Lower leg skin (tissue), 4 donors: ENCODE data around the gene MEIS2. TPM values are rescaled to one million over a fixed set of nuclear protein-coding genes. Genes with fewer than 3 reads are reported as not detected.

Experiments
- DNase-seq, 2 donors: peaks; one replicate each; pipeline ENCODE4 v3.0.0-alpha.2; 2019; ENCODE audit warnings: low spot score in 2 of 2
- H3K4me3 ChIP-seq: fragments of 200-600 bp; sonication (generic); 2 replicates; pipeline ENCODE4 v1.5.1; 2017; ENCODE audit warnings: mild to moderate bottlenecking, low read depth; ENCODE audit not compliant: poor library complexity, severe bottlenecking
- POLR2A ChIP-seq, 2 donors: fragments of 450-650 bp; IDR thresholded peaks; one replicate each; pipeline ENCODE4 v1.6.1; 2016 to 2017; ENCODE audit warnings: antibody characterized with exemption in 2 of 2, mild to moderate bottlenecking in 1 of 2, moderate library complexity in 1 of 2
- WGBS, 2 donors: methylation state at CpG; one replicate each; pipeline ENCODE4 v1.1.5; 2018; 5-methylcytosine and 5-hydroxymethylcytosine counted together
- intact Hi-C: fragments of 100-400 bp; cut with DNase I; formaldehyde crosslinking; loops from one replicate; pipeline ENCODE4 v1.15.0; 2023; ENCODE audit warnings: low total_unique reads
- total RNA-seq, 4 donors: library from RNA; depleted of rRNA; stranded (reverse); fragments of >200 nt; gene quantifications; one replicate each; pipeline ENCODE4 v1.1.0, GENCODE V29; 2016
- TF ChIP-seq, protein P1 (sequence below), 3 donors: fragments of 450-650 bp; IDR thresholded peaks; one replicate each; pipeline ENCODE4 v1.5.1; 2016; ENCODE audit warnings: antibody characterized with exemption in 3 of 3, mild to moderate bottlenecking in 3 of 3, moderate library complexity in 2 of 3

Gene MEIS2
- total RNA-seq, 4 donors from 2014 or later = 12.9 to 18.5 (median 15.8) TPM

DNA sequence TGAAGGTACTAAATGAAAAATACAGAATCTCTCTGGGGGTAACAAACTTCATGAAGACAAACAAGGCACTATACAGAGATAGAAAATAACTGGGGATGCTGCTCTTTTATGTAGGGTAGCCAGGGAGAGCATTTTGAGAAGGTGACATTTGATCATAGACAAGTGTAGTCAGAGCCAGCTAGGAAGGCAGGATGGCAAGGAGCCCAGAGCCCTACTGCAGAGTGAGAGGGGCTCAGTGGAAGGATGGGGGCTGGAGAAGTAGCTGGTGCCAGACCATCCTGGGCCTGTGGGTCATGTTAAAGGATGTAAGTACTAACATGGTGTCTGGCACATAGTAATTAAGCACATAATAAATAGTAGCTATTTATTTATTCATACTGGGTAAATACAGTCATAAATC is 133.6 kb downstream of the MEIS2 start:
- TF ChIP-seq, protein P1, sequence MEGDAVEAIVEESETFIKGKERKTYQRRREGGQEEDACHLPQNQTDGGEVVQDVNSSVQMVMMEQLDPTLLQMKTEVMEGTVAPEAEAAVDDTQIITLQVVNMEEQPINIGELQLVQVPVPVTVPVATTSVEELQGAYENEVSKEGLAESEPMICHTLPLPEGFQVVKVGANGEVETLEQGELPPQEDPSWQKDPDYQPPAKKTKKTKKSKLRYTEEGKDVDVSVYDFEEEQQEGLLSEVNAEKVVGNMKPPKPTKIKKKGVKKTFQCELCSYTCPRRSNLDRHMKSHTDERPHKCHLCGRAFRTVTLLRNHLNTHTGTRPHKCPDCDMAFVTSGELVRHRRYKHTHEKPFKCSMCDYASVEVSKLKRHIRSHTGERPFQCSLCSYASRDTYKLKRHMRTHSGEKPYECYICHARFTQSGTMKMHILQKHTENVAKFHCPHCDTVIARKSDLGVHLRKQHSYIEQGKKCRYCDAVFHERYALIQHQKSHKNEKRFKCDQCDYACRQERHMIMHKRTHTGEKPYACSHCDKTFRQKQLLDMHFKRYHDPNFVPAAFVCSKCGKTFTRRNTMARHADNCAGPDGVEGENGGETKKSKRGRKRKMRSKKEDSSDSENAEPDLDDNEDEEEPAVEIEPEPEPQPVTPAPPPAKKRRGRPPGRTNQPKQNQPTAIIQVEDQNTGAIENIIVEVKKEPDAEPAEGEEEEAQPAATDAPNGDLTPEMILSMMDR (IDR thresholded peaks at IDR 0.05) = no peak
- no peak for TF ChIP-seq POLR2A (IDR thresholded peaks at IDR 0.05)
- DNase-seq = no peak
- H3K4me3 ChIP-seq = no peak overlapping the region
- intact Hi-C loops = no loop called here

DNA sequence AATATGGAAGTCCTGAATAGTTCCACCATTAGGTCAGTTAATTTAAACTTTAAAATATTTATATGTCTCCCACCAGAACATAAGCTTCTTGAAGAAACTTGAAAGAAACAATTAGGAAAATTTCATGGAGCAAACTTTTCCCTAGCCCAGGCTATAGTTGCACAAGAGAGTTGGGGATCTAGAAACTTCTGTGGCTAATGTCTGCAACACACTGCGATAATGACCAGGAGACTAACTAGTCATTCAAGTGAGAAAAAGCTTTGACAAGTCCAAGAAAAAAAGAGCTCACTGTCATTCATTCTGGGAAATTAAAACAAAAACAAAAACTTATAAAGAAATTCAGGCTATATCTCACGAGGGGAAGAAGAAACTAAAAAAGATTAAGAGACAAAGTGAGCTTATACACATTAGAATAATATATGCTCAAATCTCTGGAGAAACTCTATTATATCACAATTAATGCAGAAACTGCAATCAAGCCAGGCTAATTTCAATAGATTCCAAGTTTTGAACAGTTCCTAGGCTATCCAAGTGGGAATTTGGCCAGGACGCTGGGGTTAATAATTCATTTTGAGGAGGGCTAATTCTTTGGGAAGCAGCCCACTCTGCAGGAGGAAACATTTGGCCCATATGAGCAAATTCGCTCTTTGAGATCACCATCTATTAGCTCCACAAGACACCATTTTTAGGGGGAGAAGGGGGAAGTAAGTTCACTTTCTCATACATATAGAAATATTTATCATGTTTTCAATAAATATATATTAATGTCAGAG is 134.6 kb downstream of the MEIS2 start:
- TF ChIP-seq, protein P1 (IDR thresholded peaks at IDR 0.05) = no peak
- no peak for TF ChIP-seq POLR2A (IDR thresholded peaks at IDR 0.05)
- WGBS, 2 donors = 74 to 77% methylated on average over 4 of the region's 4 CpGs
- DNase-seq = no peak
- intact Hi-C loops = no loop called here
- no peak overlapping the region for H3K4me3 ChIP-seq

DNA sequence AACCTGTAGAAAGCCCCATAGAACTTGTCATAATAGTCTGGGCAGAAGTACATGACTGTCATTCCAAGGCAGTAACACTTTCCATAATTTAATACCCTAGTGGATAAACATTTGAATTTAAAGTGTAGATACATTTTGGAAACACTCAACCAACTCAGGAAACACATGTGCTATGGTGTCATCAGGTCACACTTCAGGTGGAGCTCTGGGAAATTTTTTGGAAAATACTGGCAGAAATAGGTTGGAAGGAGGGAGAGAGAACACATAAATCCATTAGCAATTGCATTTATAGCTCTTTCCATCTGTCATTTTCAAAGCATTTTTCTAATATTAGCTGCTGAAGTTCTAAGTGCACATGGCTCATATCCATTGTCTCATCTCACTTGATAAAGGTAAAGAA is 135.7 kb downstream of the MEIS2 start:
- intact Hi-C loops = no loop called here
- no peak overlapping the region for H3K4me3 ChIP-seq
- no peak for TF ChIP-seq POLR2A (IDR thresholded peaks at IDR 0.05)
- TF ChIP-seq, protein P1 (IDR thresholded peaks at IDR 0.05) = no peak
- no peak for DNase-seq

DNA sequence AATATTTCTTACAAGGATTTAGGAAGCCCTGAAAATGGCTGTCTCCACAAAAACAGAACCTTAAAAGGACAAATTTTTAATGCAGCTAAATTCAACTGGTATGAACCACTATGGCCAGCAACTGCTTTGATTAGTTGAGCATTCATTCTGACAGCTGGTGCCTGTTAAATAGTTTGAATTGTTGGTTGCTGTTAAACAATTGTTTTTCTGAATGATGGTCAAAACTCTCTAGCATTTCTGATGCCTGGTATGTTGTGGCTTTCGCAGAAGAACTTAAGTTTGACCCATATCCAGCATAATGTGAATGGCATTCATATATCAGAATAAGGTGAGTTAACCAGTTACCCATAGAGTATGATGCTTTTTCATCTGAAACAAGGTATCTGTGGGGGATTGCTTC is 138.4 kb downstream of the MEIS2 start:
- no peak for TF ChIP-seq POLR2A (IDR thresholded peaks at IDR 0.05)
- TF ChIP-seq, protein P1 (IDR thresholded peaks at IDR 0.05) = no peak
- intact Hi-C loops = no loop called here
- no peak for DNase-seq
- H3K4me3 ChIP-seq = no peak overlapping the region
- WGBS, 2 donors = 95 to 97% methylated on average over 1 of the region's 1 CpG

DNA sequence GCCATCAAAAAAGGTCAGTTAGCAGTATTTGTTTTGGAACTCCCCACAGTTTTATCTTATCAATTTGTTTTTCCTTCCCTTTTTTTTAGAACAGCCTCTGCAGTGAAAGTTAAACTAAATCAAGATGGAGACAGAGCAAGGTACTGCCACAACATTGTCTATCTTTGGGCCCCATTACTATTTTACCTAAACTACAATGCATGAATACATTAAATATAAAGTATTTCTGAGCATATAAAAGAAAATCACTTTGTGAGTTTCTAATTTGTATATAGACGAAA is 139.5 kb downstream of the MEIS2 start:
- intact Hi-C loops = no loop called here
- WGBS, 2 donors = 95 to 96% methylated on average over 1 of the region's 1 CpG
- no peak for DNase-seq
- TF ChIP-seq, protein P1 (IDR thresholded peaks at IDR 0.05) = no peak
- no peak for TF ChIP-seq POLR2A (IDR thresholded peaks at IDR 0.05)
- H3K4me3 ChIP-seq = no peak overlapping the region
